Mammary epithelial cell (primary cell): ENCODE results near the gene OPALIN.

ENCODE experiments used
- EZH2 ChIP-seq: IDR thresholded peaks from 2 replicates; pipeline ENCODE4 v1.6.1; 2012; ENCODE audit warnings: low read length, inconsistent platforms, borderline replicate concordance
- TF ChIP-seq, protein P1 (sequence below), 2 donors: IDR thresholded peaks in 1 of 2; conservative IDR thresholded peaks in 1 of 2; 2 replicates each; pipeline ENCODE4 v1.5.1; 2011 to 2012; ENCODE audit warnings: inconsistent platforms in 2 of 2, low read length in 2 of 2, mild to moderate bottlenecking in 2 of 2, control low read depth in 1 of 2, low read depth in 1 of 2; ENCODE audit not compliant: insufficient read depth in 1 of 2; ENCODE audit errors: extremely low read depth in 1 of 2

DNA sequence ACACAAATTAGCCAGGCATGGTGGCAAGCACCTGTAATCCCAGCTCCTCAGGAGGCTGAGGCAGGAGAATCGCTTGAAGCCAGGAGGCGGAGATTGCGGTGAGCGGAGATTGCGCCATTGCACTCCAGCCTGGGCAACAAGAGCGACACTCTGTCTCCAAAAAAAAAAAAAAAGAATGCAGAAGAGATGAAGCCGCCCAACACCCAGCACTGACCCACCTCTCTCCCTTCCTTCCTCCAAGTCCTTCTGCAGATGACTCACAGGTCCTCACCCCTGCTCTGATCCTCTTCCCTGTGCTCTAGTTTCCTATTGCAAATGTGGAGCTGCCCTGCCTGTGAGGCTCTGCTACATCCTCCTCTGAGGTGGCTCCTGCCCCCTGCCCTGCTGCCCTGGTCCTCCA, 22.0 kb upstream of the OPALIN start:
- TF ChIP-seq, protein P1, sequence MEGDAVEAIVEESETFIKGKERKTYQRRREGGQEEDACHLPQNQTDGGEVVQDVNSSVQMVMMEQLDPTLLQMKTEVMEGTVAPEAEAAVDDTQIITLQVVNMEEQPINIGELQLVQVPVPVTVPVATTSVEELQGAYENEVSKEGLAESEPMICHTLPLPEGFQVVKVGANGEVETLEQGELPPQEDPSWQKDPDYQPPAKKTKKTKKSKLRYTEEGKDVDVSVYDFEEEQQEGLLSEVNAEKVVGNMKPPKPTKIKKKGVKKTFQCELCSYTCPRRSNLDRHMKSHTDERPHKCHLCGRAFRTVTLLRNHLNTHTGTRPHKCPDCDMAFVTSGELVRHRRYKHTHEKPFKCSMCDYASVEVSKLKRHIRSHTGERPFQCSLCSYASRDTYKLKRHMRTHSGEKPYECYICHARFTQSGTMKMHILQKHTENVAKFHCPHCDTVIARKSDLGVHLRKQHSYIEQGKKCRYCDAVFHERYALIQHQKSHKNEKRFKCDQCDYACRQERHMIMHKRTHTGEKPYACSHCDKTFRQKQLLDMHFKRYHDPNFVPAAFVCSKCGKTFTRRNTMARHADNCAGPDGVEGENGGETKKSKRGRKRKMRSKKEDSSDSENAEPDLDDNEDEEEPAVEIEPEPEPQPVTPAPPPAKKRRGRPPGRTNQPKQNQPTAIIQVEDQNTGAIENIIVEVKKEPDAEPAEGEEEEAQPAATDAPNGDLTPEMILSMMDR (conservative IDR thresholded peaks at IDR 0.05 in 1 of 2, IDR thresholded peaks at IDR 0.05 in 1 of 2; ENCODE audit: extremely low read depth in 1 of 2, insufficient read depth in 1 of 2, low read depth in 1 of 2, low read length in 2 of 2) = no peak
- TF ChIP-seq EZH2 = no peak
